ENCODE data around the gene CDH4.
"Not testable (repeated sequence)": the region's sequence is repeated elsewhere in the genome, so short reads cannot be mapped to it uniquely, and the experiment has no call there.

Gene CDH4

GRCh38 chr20:61445741-61446140, 193.7 kb downstream of the CDH4 start:
- no peaks in the 10 kb centered on the region for H3K36me3 ChIP-seq (ENCODE audit: insufficient read depth, low read length)
- no peak overlapping the region for H3K4me3 ChIP-seq (ENCODE audit: low read depth in 1 of 2, low read length in 2 of 2)
- no peaks in the 10 kb centered on the region for H3K4me1 ChIP-seq (ENCODE audit: insufficient read depth, low read length)
- no peaks in the 10 kb centered on the region for H3K9me3 ChIP-seq (ENCODE audit: low read length)
- no peak overlapping the region for H3K9ac ChIP-seq (ENCODE audit: low read length)
- no peak overlapping the region for H3K27ac ChIP-seq (ENCODE audit: low read depth, low read length)
- no peaks in the 10 kb centered on the region for H3K27me3 ChIP-seq (ENCODE audit: control insufficient read depth in 1 of 2, insufficient read depth in 2 of 2, low read length in 2 of 2)

GRCh38 chr20:61447952-61448351, 195.9 kb downstream of the CDH4 start:
- Histone ChIP-seq H3K9ac (ENCODE audit: low read length) (no peak overlapping the region), H3K4me3 (ENCODE audit: low read depth in 1 of 2, low read length in 2 of 2) (no peak overlapping the region), H3K27me3 (ENCODE audit: control insufficient read depth in 1 of 2, insufficient read depth in 2 of 2, low read length in 2 of 2) (no peaks in the 10 kb centered on the region), H3K9me3 (ENCODE audit: low read length) (no peaks in the 10 kb centered on the region), H3K4me1 (ENCODE audit: insufficient read depth, low read length) (no peaks in the 10 kb centered on the region), H3K36me3 (ENCODE audit: insufficient read depth, low read length) (no peaks in the 10 kb centered on the region), H3K27ac (ENCODE audit: low read depth, low read length) (no peak overlapping the region)

- Histone ChIP-seq H3K9me3 (ENCODE audit: low read length) (no peaks in the 10 kb centered on the region), H3K9ac (ENCODE audit: low read length) (no peak overlapping the region)
Measured at GRCh38 chr20:61448386-61448785, 196.3 kb downstream of the CDH4 start.

GRCh38 chr20:61449057-61449609, 197.1 kb downstream of the CDH4 start:
- Histone ChIP-seq H3K36me3 (ENCODE audit: insufficient read depth, low read length) (no peaks in the 10 kb centered on the region), H3K9ac (ENCODE audit: low read length) (no peak overlapping the region), H3K4me3 (ENCODE audit: low read depth in 1 of 2, low read length in 2 of 2) (no peak overlapping the region), H3K27ac (ENCODE audit: low read depth, low read length) (no peak overlapping the region), H3K4me1 (ENCODE audit: insufficient read depth, low read length) (no peaks in the 10 kb centered on the region), H3K27me3 (ENCODE audit: control insufficient read depth in 1 of 2, insufficient read depth in 2 of 2, low read length in 2 of 2) (no peaks in the 10 kb centered on the region), H3K9me3 (ENCODE audit: low read length) (no peaks in the 10 kb centered on the region)

More at GRCh38 chr20:61448386-61448785, 196.3 kb downstream of the CDH4 start:
- Histone ChIP-seq H3K36me3 (ENCODE audit: insufficient read depth, low read length) (no peaks in the 10 kb centered on the region), H3K4me3 (ENCODE audit: low read depth in 1 of 2, low read length in 2 of 2) (no peak overlapping the region), H3K27me3 (ENCODE audit: control insufficient read depth in 1 of 2, insufficient read depth in 2 of 2, low read length in 2 of 2) (no peaks in the 10 kb centered on the region), H3K4me1 (ENCODE audit: insufficient read depth, low read length) (no peaks in the 10 kb centered on the region), H3K27ac (ENCODE audit: low read depth, low read length) (no peak overlapping the region)

- Histone ChIP-seq H3K27ac (ENCODE audit: low read depth, low read length) (no peak overlapping the region), H3K9me3 (ENCODE audit: low read length) (no peaks in the 10 kb centered on the region), H3K27me3 (ENCODE audit: control insufficient read depth in 1 of 2, insufficient read depth in 2 of 2, low read length in 2 of 2) (no peaks in the 10 kb centered on the region), H3K4me1 (ENCODE audit: insufficient read depth, low read length) (no peaks in the 10 kb centered on the region), H3K36me3 (ENCODE audit: insufficient read depth, low read length) (no peaks in the 10 kb centered on the region), H3K9ac (ENCODE audit: low read length) (no peak overlapping the region), H3K4me3 (ENCODE audit: low read depth in 1 of 2, low read length in 2 of 2) (no peak overlapping the region)
Measured at GRCh38 chr20:61449916-61450315, 197.9 kb downstream of the CDH4 start.

- Histone ChIP-seq H3K27me3 (ENCODE audit: control insufficient read depth in 1 of 2, insufficient read depth in 2 of 2, low read length in 2 of 2) (no peaks in the 10 kb centered on the region), H3K36me3 (ENCODE audit: insufficient read depth, low read length) (no peaks in the 10 kb centered on the region), H3K9me3 (ENCODE audit: low read length) (no peaks in the 10 kb centered on the region), H3K4me1 (ENCODE audit: insufficient read depth, low read length) (no peaks in the 10 kb centered on the region), H3K9ac (ENCODE audit: low read length) (no peak overlapping the region), H3K4me3 (ENCODE audit: low read depth in 1 of 2, low read length in 2 of 2) (no peak overlapping the region), H3K27ac (ENCODE audit: low read depth, low read length) (no peak overlapping the region)
Measured at GRCh38 chr20:61450549-61450948, 198.5 kb downstream of the CDH4 start.

GRCh38 chr20:61451009-61451408, 198.9 kb downstream of the CDH4 start:
- no peaks in the 10 kb centered on the region for H3K27me3 ChIP-seq (ENCODE audit: control insufficient read depth in 1 of 2, insufficient read depth in 2 of 2, low read length in 2 of 2)
- no peak overlapping the region for H3K27ac ChIP-seq (ENCODE audit: low read depth, low read length)
- no peak overlapping the region for H3K4me3 ChIP-seq (ENCODE audit: low read depth in 1 of 2, low read length in 2 of 2)
- no peaks in the 10 kb centered on the region for H3K4me1 ChIP-seq (ENCODE audit: insufficient read depth, low read length)
- H3K9me3 ChIP-seq (ENCODE audit: low read length) = no peaks in the 10 kb centered on the region
- no peak overlapping the region for H3K9ac ChIP-seq (ENCODE audit: low read length)
- H3K36me3 ChIP-seq (ENCODE audit: insufficient read depth, low read length) = no peaks in the 10 kb centered on the region

- H3K36me3 ChIP-seq (ENCODE audit: insufficient read depth, low read length) = no peaks in the 10 kb centered on the region
- no peaks in the 10 kb centered on the region for H3K9me3 ChIP-seq (ENCODE audit: low read length)
- H3K4me3 ChIP-seq (ENCODE audit: low read depth in 1 of 2, low read length in 2 of 2) = no peak overlapping the region
- no peaks in the 10 kb centered on the region for H3K27me3 ChIP-seq (ENCODE audit: control insufficient read depth in 1 of 2, insufficient read depth in 2 of 2, low read length in 2 of 2)
- H3K27ac ChIP-seq (ENCODE audit: low read depth, low read length) = no peak overlapping the region
- H3K9ac ChIP-seq (ENCODE audit: low read length) = no peak overlapping the region
- no peaks in the 10 kb centered on the region for H3K4me1 ChIP-seq (ENCODE audit: insufficient read depth, low read length)
Measured at GRCh38 chr20:61451953-61452352, 199.9 kb downstream of the CDH4 start.

- Histone ChIP-seq H3K9ac (ENCODE audit: low read length) (no peak overlapping the region), H3K4me3 (ENCODE audit: low read depth in 1 of 2, low read length in 2 of 2) (no peak overlapping the region), H3K4me1 (ENCODE audit: insufficient read depth, low read length) (no peaks in the 10 kb centered on the region), H3K27me3 (ENCODE audit: control insufficient read depth in 1 of 2, insufficient read depth in 2 of 2, low read length in 2 of 2) (no peaks in the 10 kb centered on the region), H3K27ac (ENCODE audit: low read depth, low read length) (no peak overlapping the region), H3K9me3 (ENCODE audit: low read length) (no peaks in the 10 kb centered on the region), H3K36me3 (ENCODE audit: insufficient read depth, low read length) (no peaks in the 10 kb centered on the region)
Measured at GRCh38 chr20:61453219-61453618, 201.2 kb downstream of the CDH4 start.

GRCh38 chr20:61453623-61454022, 201.6 kb downstream of the CDH4 start:
- H3K27me3 ChIP-seq (ENCODE audit: control insufficient read depth in 1 of 2, insufficient read depth in 2 of 2, low read length in 2 of 2) = not testable (repeated sequence)

GRCh38 chr20:61454053-61454452, 202.0 kb downstream of the CDH4 start:
- H3K36me3 ChIP-seq (ENCODE audit: insufficient read depth, low read length) = no peaks in the 10 kb centered on the region
- H3K4me1 ChIP-seq (ENCODE audit: insufficient read depth, low read length) = no peaks in the 10 kb centered on the region
- H3K9me3 ChIP-seq (ENCODE audit: low read length) = no peaks in the 10 kb centered on the region
- H3K9ac ChIP-seq (ENCODE audit: low read length) = no peak overlapping the region
- H3K27ac ChIP-seq (ENCODE audit: low read depth, low read length) = no peak overlapping the region
- H3K4me3 ChIP-seq (ENCODE audit: low read depth in 1 of 2, low read length in 2 of 2) = no peak overlapping the region
- no peaks in the 10 kb centered on the region for H3K27me3 ChIP-seq (ENCODE audit: control insufficient read depth in 1 of 2, insufficient read depth in 2 of 2, low read length in 2 of 2)

More at GRCh38 chr20:61453623-61454022, 201.6 kb downstream of the CDH4 start:
- H3K36me3 ChIP-seq (ENCODE audit: insufficient read depth, low read length); H3K4me1 ChIP-seq (ENCODE audit: insufficient read depth, low read length); H3K4me3 ChIP-seq (ENCODE audit: low read depth in 1 of 2, low read length in 2 of 2); H3K27ac ChIP-seq (ENCODE audit: low read depth, low read length); H3K9ac ChIP-seq (ENCODE audit: low read length); H3K9me3 ChIP-seq (ENCODE audit: low read length): not testable (repeated sequence)

- Histone ChIP-seq H3K36me3 (ENCODE audit: insufficient read depth, low read length) (no peaks in the 10 kb centered on the region), H3K4me3 (ENCODE audit: low read depth in 1 of 2, low read length in 2 of 2) (no peak overlapping the region), H3K27me3 (ENCODE audit: control insufficient read depth in 1 of 2, insufficient read depth in 2 of 2, low read length in 2 of 2) (no peaks in the 10 kb centered on the region), H3K4me1 (ENCODE audit: insufficient read depth, low read length) (no peaks in the 10 kb centered on the region), H3K27ac (ENCODE audit: low read depth, low read length) (no peak overlapping the region), H3K9me3 (ENCODE audit: low read length) (no peaks in the 10 kb centered on the region), H3K9ac (ENCODE audit: low read length) (no peak overlapping the region)
Measured at GRCh38 chr20:61455508-61456215, 203.6 kb downstream of the CDH4 start.
